ENCODE measurements around the gene UGGT1.
"Not testable (repeated sequence)": the region's sequence is repeated elsewhere in the genome, so short reads cannot be mapped to it uniquely, and the experiment has no call there.

UGGT1 gene

GRCh38 chr2:128172191-128172590, 81.2 kb downstream of the UGGT1 start:
- peak; percentile 30 for DNase-seq (ENCODE audit: low read depth)

GRCh38 chr2:128174067-128174466, 83.1 kb downstream of the UGGT1 start:
- not testable (repeated sequence) for DNase-seq (ENCODE audit: low read depth)

- DNase-seq (ENCODE audit: low read depth), result no peak
Measured at GRCh38 chr2:128177315-128177714, 86.3 kb downstream of the UGGT1 start.

GRCh38 chr2:128178149-128178649, 87.2 kb downstream of the UGGT1 start:
- DNase-seq (ENCODE audit: low read depth), result no peak

GRCh38 chr2:128178650-128179460, 87.9 kb downstream of the UGGT1 start:
- DNase-seq (ENCODE audit: low read depth), result peak; percentile 77

- no peak for DNase-seq (ENCODE audit: low read depth)
Measured at GRCh38 chr2:128179461-128179755, 88.4 kb downstream of the UGGT1 start.

GRCh38 chr2:128180031-128180430, 89.0 kb downstream of the UGGT1 start:
- peak; percentile 21 for DNase-seq (ENCODE audit: low read depth)

GRCh38 chr2:128185576-128185975, 94.6 kb downstream of the UGGT1 start:
- no peak for DNase-seq (ENCODE audit: low read depth)

GRCh38 chr2:128187032-128187654, 96.1 kb downstream of the UGGT1 start:
- DNase-seq (ENCODE audit: low read depth), result peak; percentile 83

GRCh38 chr2:128195435-128195984, 104.5 kb downstream of the UGGT1 start:
- no peak for DNase-seq (ENCODE audit: low read depth)

- no peak for DNase-seq (ENCODE audit: low read depth)
Measured at GRCh38 chr2:128196026-128196425, 105.0 kb downstream of the UGGT1 start.

GRCh38 chr2:128196471-128196931, 105.5 kb downstream of the UGGT1 start:
- peak; percentile 46 for DNase-seq (ENCODE audit: low read depth)

- DNase-seq (ENCODE audit: low read depth), result no peak
Measured at GRCh38 chr2:128197059-128197458, 106.1 kb downstream of the UGGT1 start.

GRCh38 chr2:128198656-128199055, 107.7 kb downstream of the UGGT1 start:
- DNase-seq (ENCODE audit: low read depth), result no peak

GRCh38 chr2:128199141-128199540, 108.1 kb downstream of the UGGT1 start:
- DNase-seq (ENCODE audit: low read depth), result no peak

GRCh38 chr2:128202791-128203190, 111.8 kb downstream of the UGGT1 start:
- no peak for DNase-seq (ENCODE audit: low read depth)

- no peak for DNase-seq (ENCODE audit: low read depth)
Measured at GRCh38 chr2:128206245-128206644, 115.2 kb downstream of the UGGT1 start.

GRCh38 chr2:128208023-128208422, 117.0 kb downstream of the UGGT1 start:
- no peak for DNase-seq (ENCODE audit: low read depth)

- not testable (repeated sequence) for DNase-seq (ENCODE audit: low read depth)
Measured at GRCh38 chr2:128208631-128209324, 117.8 kb downstream of the UGGT1 start.

GRCh38 chr2:128214251-128214650, 123.3 kb downstream of the UGGT1 start:
- no peak for DNase-seq (ENCODE audit: low read depth)

- DNase-seq (ENCODE audit: low read depth), result no peak
Measured at GRCh38 chr2:128214866-128215460, 124.0 kb downstream of the UGGT1 start.

Data from EH (cell line).